AG04450 (cell line): ENCODE measurements around the gene ZCWPW1. TPM values are rescaled to one million over a fixed set of nuclear protein-coding genes. Genes with fewer than 3 reads are reported as not detected.

ENCODE experiments used
- CTCF ChIA-PET: fragments of 300-600, 350-600 bp; formaldehyde crosslinking; extraction: SDS; loops from one replicate; lab custom pipeline; 2022; ENCODE audit warnings: antibody characterized with exemption, inconsistent platforms; lab: Charles Lee
- POLR2A ChIA-PET: fragments of 350-600 bp; formaldehyde crosslinking; extraction: SDS; loops from one replicate; lab custom pipeline; 2021; ENCODE audit warnings: antibody characterized with exemption, inconsistent platforms; lab: Yijun Ruan, JAX
- DNase-seq: peaks from one replicate; pipeline ENCODE4 v3.0.0-alpha.2; 2011; ENCODE audit warnings: low read depth, low spot score
- H3K27ac ChIP-seq: one replicate; pipeline ENCODE4 v1.5.1; 2012; ENCODE audit warnings: low read depth, low read length, control low read depth
- H3K27me3 ChIP-seq: one replicate; pipeline ENCODE4 v1.6.0; 2012; ENCODE audit warnings: low read length; ENCODE audit not compliant: control insufficient read depth, insufficient read depth
- H3K4me3 ChIP-seq: 2 replicates; pipeline ENCODE4 v1.5.1; 2011; ENCODE audit warnings: mild to moderate bottlenecking, low read depth, low read length, control low read depth
- H3K9me3 ChIP-seq: 2 replicates; pipeline ENCODE4 v1.5.1; 2012; ENCODE audit warnings: low read length; ENCODE audit not compliant: control insufficient read depth, insufficient read depth
- polyA plus RNA-seq: library from polyadenylated mRNA; depleted of rRNA; stranded (reverse); fragments of >200 nt; gene quantifications from 2 replicates; pipeline ENCODE4 v1.2.3, GENCODE V29; 2011
- TF ChIP-seq, protein P1 (sequence below): IDR thresholded peaks from 2 replicates; pipeline ENCODE4 v1.5.1; 2011; ENCODE audit warnings: low read depth, low read length, control low read depth, inconsistent platforms

Gene ZCWPW1
- polyA plus RNA-seq, 1 experiment = 1.5 TPM

DNA sequence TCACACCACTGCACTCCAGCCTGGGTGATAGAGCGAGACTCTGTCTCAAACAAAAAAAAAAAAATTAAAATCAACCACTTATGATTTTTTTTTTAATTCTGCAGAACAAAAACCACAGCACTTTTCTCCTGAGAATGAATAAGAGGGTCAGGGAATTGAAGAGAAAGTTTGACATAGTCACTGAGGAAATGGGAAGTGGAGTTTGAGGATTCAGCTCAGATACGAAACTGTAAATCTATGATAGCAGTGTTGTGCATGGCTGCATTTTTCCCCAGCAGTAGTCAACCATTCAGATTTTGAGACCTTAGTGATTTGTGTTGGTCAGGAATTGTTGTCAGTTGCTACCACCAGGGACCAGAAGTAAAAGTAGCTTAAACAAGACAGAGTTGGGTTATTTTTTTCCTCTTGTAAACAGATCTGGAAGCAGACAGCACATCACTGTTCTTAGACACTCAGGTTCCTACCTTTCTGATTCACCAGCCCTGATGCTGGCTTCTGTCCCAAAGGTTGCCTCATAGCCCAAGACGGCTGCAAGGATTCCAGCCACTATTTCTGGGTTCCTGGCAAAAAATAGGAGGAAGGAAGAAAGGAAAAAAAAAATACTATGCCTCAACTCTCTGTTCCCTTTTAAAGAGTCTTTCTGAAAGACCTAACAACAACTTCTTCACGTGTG, 35.1 kb downstream of the ZCWPW1 start:
- no peak for DNase-seq
- TF ChIP-seq, protein P1, sequence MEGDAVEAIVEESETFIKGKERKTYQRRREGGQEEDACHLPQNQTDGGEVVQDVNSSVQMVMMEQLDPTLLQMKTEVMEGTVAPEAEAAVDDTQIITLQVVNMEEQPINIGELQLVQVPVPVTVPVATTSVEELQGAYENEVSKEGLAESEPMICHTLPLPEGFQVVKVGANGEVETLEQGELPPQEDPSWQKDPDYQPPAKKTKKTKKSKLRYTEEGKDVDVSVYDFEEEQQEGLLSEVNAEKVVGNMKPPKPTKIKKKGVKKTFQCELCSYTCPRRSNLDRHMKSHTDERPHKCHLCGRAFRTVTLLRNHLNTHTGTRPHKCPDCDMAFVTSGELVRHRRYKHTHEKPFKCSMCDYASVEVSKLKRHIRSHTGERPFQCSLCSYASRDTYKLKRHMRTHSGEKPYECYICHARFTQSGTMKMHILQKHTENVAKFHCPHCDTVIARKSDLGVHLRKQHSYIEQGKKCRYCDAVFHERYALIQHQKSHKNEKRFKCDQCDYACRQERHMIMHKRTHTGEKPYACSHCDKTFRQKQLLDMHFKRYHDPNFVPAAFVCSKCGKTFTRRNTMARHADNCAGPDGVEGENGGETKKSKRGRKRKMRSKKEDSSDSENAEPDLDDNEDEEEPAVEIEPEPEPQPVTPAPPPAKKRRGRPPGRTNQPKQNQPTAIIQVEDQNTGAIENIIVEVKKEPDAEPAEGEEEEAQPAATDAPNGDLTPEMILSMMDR = no peak
- Histone ChIP-seq H3K4me3 (no peak overlapping the region), H3K9me3 (0 out of 2 replicates have a peak, but pooled peaks cover 4% of the 10 kb centered on the region), H3K27ac (no peak overlapping the region), H3K27me3 (peaks cover 54% of the 10 kb centered on the region)
- ChIA-PET CTCF (interaction anchor here (1.7 kb wide), 1 partner anchor 14 kb away, joined by 6 read pairs; no protein-coding TSS in a partner anchor), POLR2A (no interaction called here)

DNA sequence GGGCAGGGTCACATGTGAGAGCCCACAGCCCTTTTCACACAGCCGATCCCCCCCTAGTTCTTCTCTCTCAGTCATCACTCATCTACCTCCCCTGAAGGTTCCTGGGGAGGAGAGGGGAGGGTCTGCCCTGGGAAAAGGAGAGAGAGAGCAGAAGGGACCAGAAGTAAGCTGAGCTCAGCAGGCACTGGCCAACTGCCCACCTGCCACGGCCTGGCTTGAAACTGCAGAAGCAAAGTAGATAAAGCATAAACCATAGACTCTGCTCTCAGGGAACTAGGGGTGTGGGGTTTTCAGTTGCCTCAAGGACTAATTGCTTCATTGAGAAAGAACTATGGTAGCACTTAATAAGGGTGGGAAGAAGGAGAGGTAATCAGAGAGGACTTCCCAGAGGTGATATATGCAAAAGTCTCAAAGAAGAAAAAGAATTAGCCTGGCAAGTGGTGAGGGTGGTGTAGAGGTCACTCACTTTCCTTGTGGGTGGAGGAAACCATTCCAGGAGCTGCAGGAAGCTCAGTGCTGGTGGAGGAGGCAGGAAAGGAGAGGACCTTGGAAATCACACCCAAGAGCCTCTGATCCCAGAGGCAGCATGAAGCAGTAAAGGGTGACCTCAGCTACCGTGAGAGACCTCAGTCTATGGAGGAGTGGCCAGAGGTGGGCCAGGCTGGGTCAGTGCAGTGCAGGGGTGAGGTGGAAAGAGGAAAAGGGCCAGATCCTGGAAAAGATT, 38.1 kb downstream of the ZCWPW1 start:
- POLR2A ChIA-PET = no interaction called here
- Histone ChIP-seq H3K27ac (no peak overlapping the region), H3K27me3 (peaks cover 41% of the 10 kb centered on the region), H3K4me3 (no peak overlapping the region), H3K9me3 (0 out of 2 replicates have a peak, but pooled peaks cover 4% of the 10 kb centered on the region)
- no peak for DNase-seq
- CTCF ChIA-PET = interaction anchor here (0.9 to 1.9 kb wide), 2 partner anchors 17 to 18 kb away, joined by 3 to 6 read pairs; no protein-coding TSS in a partner anchor
- TF ChIP-seq, protein P1 = no peak

- Histone ChIP-seq H3K9me3 (0 out of 2 replicates have a peak, but pooled peaks cover 4% of the 10 kb centered on the region), H3K27me3 (peaks cover 34% of the 10 kb centered on the region), H3K4me3 (no peak overlapping the region), H3K27ac (no peak overlapping the region)
- TF ChIP-seq, protein P1 = no peak
- ChIA-PET POLR2A (no interaction called here), CTCF (interaction anchor here (0.9 kb wide), 1 partner anchor 17 kb away, joined by 3 read pairs; no protein-coding TSS in a partner anchor)
- DNase-seq = no peak
These were observed 38.9 kb downstream of the ZCWPW1 start for GRCh38 chr7:100389437-100390088.

DNA sequence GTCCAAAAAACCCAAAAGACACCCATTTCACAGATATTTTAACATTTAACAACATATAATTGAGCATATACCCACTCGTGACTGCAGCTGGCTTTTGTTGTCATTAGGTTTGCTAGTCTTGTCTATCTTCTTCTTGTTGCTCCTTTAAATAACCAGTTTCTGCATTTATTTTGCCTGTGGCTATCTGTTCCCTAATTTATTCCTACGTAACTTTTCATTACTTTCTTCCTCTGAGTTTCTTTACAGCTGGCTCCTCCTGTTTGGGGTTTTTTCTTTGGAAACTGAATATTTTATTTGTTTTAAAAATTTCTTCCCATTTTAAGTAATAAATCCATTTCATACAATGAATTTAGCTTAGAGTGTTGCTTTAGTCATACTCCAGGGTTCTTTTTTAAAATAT, 40.8 kb downstream of the ZCWPW1 start:
- H3K9me3 ChIP-seq = no peaks in the 10 kb centered on the region
- H3K4me3 ChIP-seq = no peak overlapping the region
- DNase-seq = no peak
- H3K27me3 ChIP-seq = peaks cover 21% of the 10 kb centered on the region
- POLR2A ChIA-PET = no interaction called here
- CTCF ChIA-PET = interaction anchor here (0.6 to 2.4 kb wide), 2 partner anchors 20 to 371 kb away, joined by 3 to 9 read pairs; no protein-coding TSS in a partner anchor
- H3K27ac ChIP-seq = no peak overlapping the region
- TF ChIP-seq, protein P1 = no peak
